ENCODE measurements around the gene C1QTNF5.

The C1QTNF5 gene

DNA sequence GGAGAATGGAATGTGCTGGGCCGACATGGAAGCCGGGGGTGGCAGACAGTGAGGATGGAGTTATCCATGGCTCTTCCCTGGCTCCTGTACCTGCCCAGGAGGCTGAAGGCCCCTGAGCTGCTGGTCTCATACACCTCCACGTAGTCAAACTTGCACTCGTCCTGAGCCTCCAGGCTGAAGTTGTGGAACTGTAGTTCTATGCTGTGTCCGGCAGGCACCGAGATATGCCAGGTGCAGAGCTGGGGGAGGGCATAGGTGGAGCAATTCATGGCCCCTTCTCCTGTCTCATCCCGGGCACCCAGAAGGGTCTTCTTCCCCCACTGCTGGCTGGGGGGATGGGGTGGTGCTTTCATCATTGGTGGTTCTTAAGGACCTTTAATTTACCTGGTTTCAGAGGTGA lies 3.0 kb upstream of the C1QTNF5 start:
- no peak for DNase-seq (ENCODE audit: low read depth)
- H3K4me3 ChIP-seq (ENCODE audit: low read depth, low read length): no peak overlapping the region
- TF ChIP-seq CTCF (IDR thresholded peaks at IDR 0.05; ENCODE audit: low read depth, low read length, missing control alignments): no peak
- in situ Hi-C loops (cut with HindIII; ENCODE audit: low sequenced_read_pairs): no loop called here

DNA sequence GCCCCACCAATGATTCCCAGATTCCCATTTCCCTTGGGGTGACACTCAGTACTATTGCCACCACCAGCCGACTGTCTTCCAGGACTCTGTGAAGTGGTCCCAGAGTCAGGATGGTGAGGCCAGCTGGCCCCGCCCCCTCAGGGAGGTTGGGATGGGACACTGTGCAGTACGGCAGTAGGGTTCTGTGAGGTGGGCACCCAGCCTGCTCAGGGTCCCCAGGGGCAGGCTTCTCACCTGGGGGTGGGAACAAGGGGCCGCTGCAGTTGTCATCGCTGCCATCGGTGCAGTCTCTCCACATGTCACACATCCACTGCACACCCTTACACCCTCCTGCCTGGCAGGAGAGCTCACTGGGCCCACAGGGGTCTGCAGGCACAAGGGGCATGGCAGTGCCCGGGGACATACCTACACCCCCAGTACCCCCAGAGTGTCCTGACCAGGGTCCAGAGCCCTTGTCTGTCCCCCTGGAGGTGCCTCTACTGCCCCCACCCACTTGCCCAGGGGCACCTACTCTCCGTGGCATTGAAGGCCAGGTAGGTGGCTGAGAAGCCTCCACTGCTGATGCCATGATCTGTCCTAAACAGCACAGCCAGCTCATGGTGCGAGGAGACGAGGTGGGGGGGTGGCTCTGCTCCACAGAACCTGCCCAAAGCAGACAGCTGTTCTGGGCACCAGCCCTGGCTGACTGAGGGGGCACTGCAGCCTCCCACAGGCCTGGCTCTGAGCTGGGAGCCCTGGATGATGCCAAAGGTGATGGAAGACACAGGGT lies 1.9 kb upstream of the C1QTNF5 start:
- no peak overlapping the region for H3K4me3 ChIP-seq (ENCODE audit: low read depth, low read length)
- no peak for TF ChIP-seq CTCF (IDR thresholded peaks at IDR 0.05; ENCODE audit: low read depth, low read length, missing control alignments)
- in situ Hi-C loops (cut with HindIII; ENCODE audit: low sequenced_read_pairs): no loop called here
- no peak for DNase-seq (ENCODE audit: low read depth)

- no peak overlapping the region for H3K4me3 ChIP-seq (ENCODE audit: low read depth, low read length)
- TF ChIP-seq CTCF (IDR thresholded peaks at IDR 0.05; ENCODE audit: low read depth, low read length, missing control alignments): no peak
- no peak for DNase-seq (ENCODE audit: low read depth)
- in situ Hi-C loops (cut with HindIII; ENCODE audit: low sequenced_read_pairs): no loop called here
Measured at GRCh38 chr11:119342023-119342300, 1.3 kb upstream of the C1QTNF5 start.

GRCh38 chr11:119341222-119342022 lies 739 bp upstream of the C1QTNF5 start:
- in situ Hi-C loops (cut with HindIII; ENCODE audit: low sequenced_read_pairs): no loop called here
- no peak for DNase-seq (ENCODE audit: low read depth)
- peak overlapping the region; percentile 50 for H3K4me3 ChIP-seq (ENCODE audit: low read depth, low read length)
- TF ChIP-seq CTCF (IDR thresholded peaks at IDR 0.05; ENCODE audit: low read depth, low read length, missing control alignments): no peak

- in situ Hi-C loops (cut with HindIII; ENCODE audit: low sequenced_read_pairs): no loop called here
- peak overlapping the region; percentile 50 for H3K4me3 ChIP-seq (ENCODE audit: low read depth, low read length)
- no peak for DNase-seq (ENCODE audit: low read depth)
- TF ChIP-seq CTCF (IDR thresholded peaks at IDR 0.05; ENCODE audit: low read depth, low read length, missing control alignments): peak; percentile 79
Measured at GRCh38 chr11:119339589-119340334, 921 bp downstream of the C1QTNF5 start.

DNA sequence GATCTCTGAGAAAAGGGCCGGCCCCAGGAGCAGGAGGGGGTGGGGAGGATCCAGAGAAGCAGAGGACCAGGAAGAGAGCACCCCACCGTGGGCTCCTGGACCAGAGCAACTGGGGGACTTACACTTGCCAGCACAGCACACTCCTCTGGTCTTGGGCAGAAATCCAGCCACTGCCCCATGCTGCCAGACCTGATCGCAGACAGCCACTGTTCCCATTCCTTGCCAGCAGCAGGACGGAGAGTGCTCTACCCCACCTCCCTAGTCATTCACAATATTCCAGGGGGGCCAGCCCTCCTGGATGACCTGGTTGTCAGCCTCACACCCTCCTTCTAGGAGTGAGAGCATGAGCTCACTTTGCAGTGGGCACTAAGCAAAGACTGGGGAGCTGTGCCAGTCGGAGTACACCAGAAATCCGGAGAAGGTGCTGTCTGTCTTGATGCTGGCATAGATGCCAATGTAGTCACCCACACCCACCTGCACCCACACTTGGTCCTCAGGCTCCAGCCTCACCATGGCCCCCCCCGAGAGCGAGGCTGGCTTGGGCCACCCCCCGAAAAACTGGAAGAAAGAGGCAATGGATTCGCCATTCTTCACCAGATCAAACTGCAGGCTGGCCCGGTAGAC lies 1.6 kb downstream of the C1QTNF5 start:
- peak overlapping the region; percentile 50 for H3K4me3 ChIP-seq (ENCODE audit: low read depth, low read length)
- DNase-seq (ENCODE audit: low read depth): no peak
- TF ChIP-seq CTCF (IDR thresholded peaks at IDR 0.05; ENCODE audit: low read depth, low read length, missing control alignments): no peak
- in situ Hi-C loops (cut with HindIII; ENCODE audit: low sequenced_read_pairs): no loop called here
